ENCODE results near the gene ARHGAP33. TPM values are rescaled to one million over a fixed set of nuclear protein-coding genes. Genes with fewer than 3 reads are reported as not detected.

The ARHGAP33 gene
- total and polyA plus RNA-seq, 7 donors: 0.68 to 4.0 (median 1.4) TPM

- Histone ChIP-seq H3K9me3 (no peaks in the 10 kb centered on the region), H3K27me3 (ENCODE audit: insufficient read depth in 3 of 3, low read length in 2 of 3) (no peaks in the 10 kb centered on the region), H3K36me3 (ENCODE audit: insufficient read depth in 1 of 2, low read depth in 1 of 2) (peaks cover 0 to 69% of the 10 kb centered on the region in 2 donors), H3K4me3 (peak overlapping the region; percentile 71), H3K4me1 (peaks cover 19% of the 10 kb centered on the region), H3K27ac (peak overlapping the region; percentile 69)
- no peak for DNase-seq
- TF ChIP-seq CTCF (IDR thresholded peaks at IDR 0.05): no peak
- 2 to 6% (median 4%) methylated on average over 16 of the region's 16 CpGs for WGBS, 3 donors
- intact Hi-C loops (cut with DNase I): no loop called here
- ATAC-seq: no peak
Observed at GRCh38 chr19:35740108-35740422, 35.3 kb upstream of the ARHGAP33 start.

GRCh38 chr19:35740423-35741202 lies 34.8 kb upstream of the ARHGAP33 start:
- intact Hi-C loops (cut with DNase I): no loop called here
- DNase-seq: peak; percentile 99
- peaks cover 19% of the 10 kb centered on the region for H3K4me1 ChIP-seq
- TF ChIP-seq CTCF (IDR thresholded peaks at IDR 0.05): no peak
- 0% methylated on average over 63 of the region's 63 CpGs for WGBS, 3 donors
- H3K4me3 ChIP-seq: peak overlapping the region; percentile 71
- peak overlapping the region; percentile 73 for H3K27ac ChIP-seq
- no peaks in the 10 kb centered on the region for H3K9me3 ChIP-seq
- H3K27me3 ChIP-seq (ENCODE audit: insufficient read depth in 3 of 3, low read length in 2 of 3): no peaks in the 10 kb centered on the region
- peaks cover 0 to 64% of the 10 kb centered on the region in 2 donors for H3K36me3 ChIP-seq (ENCODE audit: insufficient read depth in 1 of 2, low read depth in 1 of 2)
- ATAC-seq: peak; percentile 79 to 83 (median 82)

- Histone ChIP-seq H3K27ac (peak overlapping the region; percentile 73), H3K27me3 (ENCODE audit: insufficient read depth in 3 of 3, low read length in 2 of 3) (no peaks in the 10 kb centered on the region), H3K4me1 (peaks cover 23% of the 10 kb centered on the region), H3K4me3 (peak overlapping the region; percentile 71), H3K36me3 (ENCODE audit: insufficient read depth in 1 of 2, low read depth in 1 of 2) (peaks cover 0 to 58% of the 10 kb centered on the region in 2 donors), H3K9me3 (no peaks in the 10 kb centered on the region)
- TF ChIP-seq CTCF (IDR thresholded peaks at IDR 0.05): no peak
- WGBS, 3 donors: 4 to 10% (median 9%) methylated on average over 12 of the region's 12 CpGs
- ATAC-seq (no peak), DNase-seq (no peak)
- intact Hi-C loops (cut with DNase I): no loop called here
Observed at GRCh38 chr19:35741203-35741515, 34.2 kb upstream of the ARHGAP33 start.

- Histone ChIP-seq H3K27me3 (ENCODE audit: insufficient read depth in 3 of 3, low read length in 2 of 3) (no peaks in the 10 kb centered on the region), H3K4me3 (peak within 1 kb of the TSS; percentile 71), H3K4me1 (peaks cover 33% of the 10 kb centered on the region), H3K9me3 (no peaks in the 10 kb centered on the region), H3K27ac (peak within 1 kb of the TSS; percentile 73), H3K36me3 (ENCODE audit: insufficient read depth in 1 of 2, low read depth in 1 of 2) (peaks cover 0 to 51% of the 10 kb centered on the region in 2 donors)
- no peak for ATAC-seq
- 76 to 87% (median 80%) methylated on average over 9 of the region's 9 CpGs for WGBS, 3 donors
- intact Hi-C loops (cut with DNase I): no loop called here
- DNase-seq: no peak
- no peak for TF ChIP-seq CTCF (IDR thresholded peaks at IDR 0.05)
Observed at GRCh38 chr19:35742121-35742724, 33.1 kb upstream of the ARHGAP33 start, which contains the start of gene IGFLR1. IGFLR1 (minus strand) TSS chr19:35742452; CDS start chr19:35741180, 1,272 bp downstream.
